IMR-90 (cell line): ENCODE measurements around the gene CDH13. TPM values are rescaled to one million over a fixed set of nuclear protein-coding genes. Genes with fewer than 3 reads are reported as not detected.

ENCODE experiments used
- ATAC-seq: fragments of 200-7000 bp; cut with Tn5 transposase; 2 replicates; pipeline ENCODE4 v1.9.1; 2020; ENCODE audit warnings: low read depth, mild to moderate bottlenecking, moderate library complexity
- BruUV-seq: library from RNA; stranded (reverse); fragments of 400-500 nt; replicated peaks from 2 replicates; lab custom pipeline; 2021; lab: Mats Ljungman, UMichigan
- CTCF ChIA-PET: fragments of 300-600 bp; formaldehyde crosslinking; extraction: SDS; loops from one replicate; lab custom pipeline; 2021; ENCODE audit warnings: antibody characterized with exemption; lab: Yijun Ruan, JAX
- POLR2A ChIA-PET: fragments of 300-600 bp; sonication (Branson Sonifier 250); formaldehyde crosslinking; loops from one replicate; lab custom pipeline; 2022; ENCODE audit warnings: antibody characterized with exemption; ENCODE audit not compliant: unreplicated experiment; lab: Charles Lee
- DNase-seq: peaks from one replicate; pipeline ENCODE4 v3.0.0; 2013
- H2AFZ ChIP-seq: replicated peaks from 2 replicates; pipeline ENCODE3; 2013; ENCODE audit warnings: low read length, mild to moderate bottlenecking; ENCODE audit not compliant: poor library complexity
- H2AK5ac ChIP-seq: 2 replicates; pipeline ENCODE4 v1.6.1; 2013; ENCODE audit warnings: low read depth, low read length, inconsistent platforms
- H2AK9ac ChIP-seq: replicated peaks from 2 replicates; pipeline ENCODE3; 2013; ENCODE audit warnings: mild to moderate bottlenecking, low read depth, low read length, moderate library complexity; ENCODE audit not compliant: poor library complexity
- H2BK120ac ChIP-seq: 2 replicates; pipeline ENCODE4 v1.6.1; 2013; ENCODE audit warnings: low read depth, low read length, inconsistent platforms
- H2BK15ac ChIP-seq: 3 replicates; pipeline ENCODE4 v1.6.1; 2013; ENCODE audit warnings: low read depth, low read length, inconsistent platforms
- H2BK20ac ChIP-seq: 2 replicates; pipeline ENCODE4 v1.6.1; 2013; ENCODE audit warnings: low read depth, mild to moderate bottlenecking, inconsistent platforms, low read length, moderate library complexity
- H2BK5ac ChIP-seq: 2 replicates; pipeline ENCODE4 v1.6.1; 2013; ENCODE audit warnings: mild to moderate bottlenecking, low read depth, low read length, inconsistent platforms; ENCODE audit not compliant: poor library complexity, severe bottlenecking
- H3K14ac ChIP-seq: replicated peaks from 2 replicates; pipeline ENCODE4 v1.6.1; 2013; ENCODE audit warnings: low read depth, low read length, inconsistent platforms
- H3K18ac ChIP-seq: 2 replicates; pipeline ENCODE4 v1.6.1; 2013; ENCODE audit warnings: low read depth, low read length, control low read depth
- H3K23ac ChIP-seq: 2 replicates; pipeline ENCODE4 v1.6.1; 2013; ENCODE audit warnings: low read depth, low read length, inconsistent platforms
- H3K27ac ChIP-seq: 2 replicates; pipeline ENCODE4 v1.5.1; 2013; ENCODE audit warnings: mild to moderate bottlenecking, control low read depth, low read length; ENCODE audit not compliant: insufficient read depth
- H3K27me3 ChIP-seq: 2 replicates; pipeline ENCODE4 v1.6.1; 2013; ENCODE audit warnings: low read length; ENCODE audit not compliant: control insufficient read depth, insufficient read depth
- H3K36me3 ChIP-seq: 2 replicates; pipeline ENCODE4 v1.6.1; 2013; ENCODE audit warnings: low read length, mixed read lengths; ENCODE audit not compliant: control insufficient read depth, insufficient read depth
- H3K4ac ChIP-seq: 2 replicates; pipeline ENCODE4 v1.6.1; 2013; ENCODE audit warnings: low read depth, low read length, inconsistent platforms
- H3K4me1 ChIP-seq: 2 replicates; pipeline ENCODE4 v1.6.1; 2013; ENCODE audit warnings: low read length, mixed read lengths; ENCODE audit not compliant: control insufficient read depth, insufficient read depth
- H3K4me2 ChIP-seq: 2 replicates; pipeline ENCODE4 v1.6.1; 2013; ENCODE audit warnings: low read depth, mild to moderate bottlenecking, control low read depth, low read length, moderate library complexity
- H3K4me3 ChIP-seq: 2 replicates; pipeline ENCODE4 v1.5.1; 2013; ENCODE audit warnings: low read depth, mild to moderate bottlenecking, control low read depth, low read length, moderate library complexity; ENCODE audit not compliant: insufficient read depth
- H3K56ac ChIP-seq: 2 replicates; pipeline ENCODE4 v1.6.1; 2013; ENCODE audit warnings: low read length, inconsistent platforms; ENCODE audit not compliant: insufficient read depth; ENCODE audit errors: extremely low read depth
- H3K79me1 ChIP-seq, 2 experiments: 2 replicates each; pipeline ENCODE4 v1.6.1; 2013; ENCODE audit warnings: low read length in 2 of 2, inconsistent platforms in 1 of 2, low read depth in 1 of 2
- H3K9ac ChIP-seq: 2 replicates; pipeline ENCODE4 v1.6.1; 2013; ENCODE audit warnings: low read depth, low read length, control low read depth
- H3K9me1 ChIP-seq: 2 replicates; pipeline ENCODE4 v1.6.1; 2013; ENCODE audit warnings: low read length, inconsistent platforms; ENCODE audit not compliant: insufficient read depth
- H3K9me3 ChIP-seq: 2 replicates; pipeline ENCODE4 v1.6.1; 2013; ENCODE audit warnings: low read length; ENCODE audit not compliant: control insufficient read depth, insufficient read depth
- H4K20me1 ChIP-seq: 2 replicates; pipeline ENCODE4 v1.6.1; 2013; ENCODE audit warnings: low read length, inconsistent platforms; ENCODE audit not compliant: insufficient read depth
- H4K5ac ChIP-seq: 2 replicates; pipeline ENCODE4 v1.6.1; 2013; ENCODE audit warnings: mild to moderate bottlenecking, low read depth, low read length, control low read depth
- H4K8ac ChIP-seq, 2 experiments: 2 replicates each; pipeline ENCODE4 v1.6.1; 2013; ENCODE audit warnings: low read depth in 2 of 2, low read length in 2 of 2, control low read depth in 1 of 2, inconsistent platforms in 1 of 2
- H4K91ac ChIP-seq: 2 replicates; pipeline ENCODE4 v1.6.1; 2013; ENCODE audit warnings: low read depth, low read length, inconsistent platforms; ENCODE audit not compliant: insufficient read depth
- BHLHE40 ChIP-seq: fragments of 150-350 bp; IDR thresholded peaks from 2 replicates; pipeline ENCODE4 v1.6.1; 2016; ENCODE audit warnings: mild to moderate bottlenecking, low read depth, low read length
- CHD1 ChIP-seq: IDR thresholded peaks from 2 replicates; pipeline ENCODE4 v1.6.1; 2012; ENCODE audit warnings: low read depth, low read length, improper control_type of control experiment
- FOS ChIP-seq: fragments of 150-350 bp; IDR thresholded peaks from 2 replicates; pipeline ENCODE4 v1.6.1; 2016; ENCODE audit warnings: low read depth, low read length
- MAFK ChIP-seq: IDR thresholded peaks from 2 replicates; pipeline ENCODE4 v1.6.1; 2012; ENCODE audit warnings: low read depth, low read length, improper control_type of control experiment
- MAZ ChIP-seq: IDR thresholded peaks from 2 replicates; pipeline ENCODE4 v1.6.1; 2012; ENCODE audit warnings: low read depth, mild to moderate bottlenecking, low read length, improper control_type of control experiment, moderate library complexity, borderline replicate concordance
- NFE2L2 ChIP-seq: fragments of 150-350 bp; IDR thresholded peaks from 2 replicates; pipeline ENCODE4 v1.6.1; 2016; ENCODE audit warnings: low read depth, mild to moderate bottlenecking, low read length
- RAD21 ChIP-seq: IDR thresholded peaks from 2 replicates; pipeline ENCODE4 v1.6.1; 2012; ENCODE audit warnings: low read length, improper control_type of control experiment
- RCOR1 ChIP-seq: IDR thresholded peaks from 2 replicates; pipeline ENCODE4 v1.6.1; 2012; ENCODE audit warnings: mild to moderate bottlenecking, low read length, improper control_type of control experiment; ENCODE audit not compliant: insufficient replicate concordance
- SMC3 ChIP-seq: fragments of 150-350 bp; IDR thresholded peaks from 2 replicates; pipeline ENCODE4 v1.6.1; 2016; ENCODE audit warnings: low read depth, mild to moderate bottlenecking, antibody characterized with exemption, low read length, moderate library complexity
- WGBS, 2 experiments: methylation state at CpG; one replicate each; pipeline versions ENCODE4 v1.1.5 to v1.1.7; 2013; ENCODE audit warnings: missing lambda C conversion rate in 2 of 2; ENCODE audit not compliant: insufficient read length in 1 of 2; ENCODE audit errors: extremely low coverage in 2 of 2; 5-methylcytosine and 5-hydroxymethylcytosine counted together
- dilution Hi-C: fragments of 300-500 bp; cut with HindIII; formaldehyde crosslinking; loops from one replicate; pipeline ENCODE4 v1.14.3; 2018; ENCODE audit warnings: low sequenced_read_pairs; ENCODE audit not compliant: unreplicated experiment
- in situ Hi-C: fragments of 300-500 bp; cut with MboI; formaldehyde crosslinking; loops from 3 replicates; pipeline ENCODE4 v1.14.3; 2019; ENCODE audit warnings: low sequenced_read_pairs, inconsistent platforms, mixed read lengths
- intact Hi-C: fragments of 100-400 bp; cut with micrococcal nuclease; formaldehyde crosslinking; loops from 2 replicates; pipeline ENCODE4 v1.10.0; 2022
- polyA plus RNA-seq, 3 experiments: library from polyadenylated mRNA; depleted of rRNA; stranded (reverse); fragments of >200 nt; gene quantifications; 2 replicates each; pipeline ENCODE4 v1.2.3, GENCODE V29; 2012; ENCODE audit warnings: low replicate concordance in 1 of 3
- total RNA-seq: library from RNA; depleted of rRNA; stranded (reverse); fragments of >200 nt; gene quantifications from 2 replicates; pipeline ENCODE4 v1.2.3, GENCODE V29; 2012
- TF ChIP-seq, protein P1 (sequence below): fragments of 150-350 bp; IDR thresholded peaks from 2 replicates; pipeline ENCODE4 v1.6.1; 2017; ENCODE audit warnings: mild to moderate bottlenecking, antibody characterized with exemption, low read length, low read depth
- TF ChIP-seq, protein P2 (sequence below): conservative IDR thresholded peaks from 2 replicates; pipeline ENCODE4 v1.5.1; 2012; ENCODE audit warnings: mild to moderate bottlenecking, low read depth, low read length, improper control_type of control experiment
- TF ChIP-seq, protein P3 (sequence below): fragments of 150-350 bp; IDR thresholded peaks from 2 replicates; pipeline ENCODE4 v1.6.1; 2016; ENCODE audit warnings: low read depth, mild to moderate bottlenecking, low read length, moderate library complexity, borderline replicate concordance

The CDH13 gene
- total and polyA plus RNA-seq, 2 of the 4 experiments (the other 2 are of a cell fraction), result 61.6 to 74.7 TPM

DNA sequence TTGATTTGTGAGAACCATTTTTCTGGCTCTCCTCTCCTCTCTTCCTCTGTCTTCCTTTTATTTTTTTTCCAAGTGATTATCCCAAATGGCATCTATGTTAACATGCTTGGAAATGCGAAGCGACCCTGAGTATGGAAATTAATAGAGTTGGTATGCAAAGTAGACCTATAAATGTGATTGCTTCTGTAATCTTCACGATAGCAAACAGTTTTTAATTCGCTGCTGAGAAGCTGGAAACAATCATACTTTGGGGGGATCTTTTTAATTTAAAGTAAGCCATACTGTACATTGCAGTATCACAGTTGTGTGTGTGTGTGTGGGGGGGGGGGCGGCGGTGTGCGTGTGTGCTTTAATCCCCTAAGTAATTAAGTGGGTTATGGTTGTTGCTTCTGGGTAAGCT lies 233.3 kb downstream of the CDH13 start:
- Histone ChIP-seq H2AFZ (no peak overlapping the region), H2BK120ac (no peak overlapping the region), H2AK5ac (no peak overlapping the region), H3K9ac (no peak overlapping the region), H3K4me3 (no peak overlapping the region), H3K23ac (no peak overlapping the region), H4K91ac (no peak overlapping the region), H3K79me1 (peaks cover 0 to 8% of the 10 kb centered on the region in 2 experiments; a peak in 3 of 4 replicates), H4K8ac (no peak overlapping the region), H3K56ac (no peak overlapping the region), H4K5ac (no peak overlapping the region), H3K4me1 (no peaks in the 10 kb centered on the region), H3K4ac (no peak overlapping the region), H3K27ac (no peak overlapping the region), H2BK20ac (no peak overlapping the region), H3K18ac (no peak overlapping the region), H2AK9ac (no peak overlapping the region), H2BK15ac (no peak overlapping the region), H3K4me2 (no peak overlapping the region), H3K27me3 (no peaks in the 10 kb centered on the region), H3K14ac (no peak overlapping the region), H2BK5ac (no peak overlapping the region), H4K20me1 (no peaks in the 10 kb centered on the region), H3K9me3 (no peaks in the 10 kb centered on the region; the same call in 1 of the 2 replicates), H3K36me3 (no peaks in the 10 kb centered on the region), H3K9me1 (no peaks in the 10 kb centered on the region)
- dilution Hi-C loops (no loop called here), intact Hi-C loops (no loop called here), in situ Hi-C loops (no loop called here)
- ChIA-PET CTCF (no interaction called here), POLR2A (no interaction called here)
- BruUV-seq, result no TSS peak
- TF ChIP-seq FOS (no peak), MAFK (no peak), NFE2L2 (no peak), RAD21 (no peak), SMC3 (no peak), BHLHE40 (no peak), RCOR1 (no peak), MAZ (no peak), CHD1 (no peak)
- TF ChIP-seq, protein P1, sequence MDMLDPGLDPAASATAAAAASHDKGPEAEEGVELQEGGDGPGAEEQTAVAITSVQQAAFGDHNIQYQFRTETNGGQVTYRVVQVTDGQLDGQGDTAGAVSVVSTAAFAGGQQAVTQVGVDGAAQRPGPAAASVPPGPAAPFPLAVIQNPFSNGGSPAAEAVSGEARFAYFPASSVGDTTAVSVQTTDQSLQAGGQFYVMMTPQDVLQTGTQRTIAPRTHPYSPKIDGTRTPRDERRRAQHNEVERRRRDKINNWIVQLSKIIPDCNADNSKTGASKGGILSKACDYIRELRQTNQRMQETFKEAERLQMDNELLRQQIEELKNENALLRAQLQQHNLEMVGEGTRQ, result no peak
- TF ChIP-seq, protein P2, sequence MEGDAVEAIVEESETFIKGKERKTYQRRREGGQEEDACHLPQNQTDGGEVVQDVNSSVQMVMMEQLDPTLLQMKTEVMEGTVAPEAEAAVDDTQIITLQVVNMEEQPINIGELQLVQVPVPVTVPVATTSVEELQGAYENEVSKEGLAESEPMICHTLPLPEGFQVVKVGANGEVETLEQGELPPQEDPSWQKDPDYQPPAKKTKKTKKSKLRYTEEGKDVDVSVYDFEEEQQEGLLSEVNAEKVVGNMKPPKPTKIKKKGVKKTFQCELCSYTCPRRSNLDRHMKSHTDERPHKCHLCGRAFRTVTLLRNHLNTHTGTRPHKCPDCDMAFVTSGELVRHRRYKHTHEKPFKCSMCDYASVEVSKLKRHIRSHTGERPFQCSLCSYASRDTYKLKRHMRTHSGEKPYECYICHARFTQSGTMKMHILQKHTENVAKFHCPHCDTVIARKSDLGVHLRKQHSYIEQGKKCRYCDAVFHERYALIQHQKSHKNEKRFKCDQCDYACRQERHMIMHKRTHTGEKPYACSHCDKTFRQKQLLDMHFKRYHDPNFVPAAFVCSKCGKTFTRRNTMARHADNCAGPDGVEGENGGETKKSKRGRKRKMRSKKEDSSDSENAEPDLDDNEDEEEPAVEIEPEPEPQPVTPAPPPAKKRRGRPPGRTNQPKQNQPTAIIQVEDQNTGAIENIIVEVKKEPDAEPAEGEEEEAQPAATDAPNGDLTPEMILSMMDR, result no peak
- TF ChIP-seq, protein P3, sequence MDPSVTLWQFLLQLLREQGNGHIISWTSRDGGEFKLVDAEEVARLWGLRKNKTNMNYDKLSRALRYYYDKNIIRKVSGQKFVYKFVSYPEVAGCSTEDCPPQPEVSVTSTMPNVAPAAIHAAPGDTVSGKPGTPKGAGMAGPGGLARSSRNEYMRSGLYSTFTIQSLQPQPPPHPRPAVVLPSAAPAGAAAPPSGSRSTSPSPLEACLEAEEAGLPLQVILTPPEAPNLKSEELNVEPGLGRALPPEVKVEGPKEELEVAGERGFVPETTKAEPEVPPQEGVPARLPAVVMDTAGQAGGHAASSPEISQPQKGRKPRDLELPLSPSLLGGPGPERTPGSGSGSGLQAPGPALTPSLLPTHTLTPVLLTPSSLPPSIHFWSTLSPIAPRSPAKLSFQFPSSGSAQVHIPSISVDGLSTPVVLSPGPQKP, result no peak
- ATAC-seq (no peak), DNase-seq (no peak)
- WGBS, 2 experiments, result no CpG with 5 or more reads among the region's 7 CpGs
